ENCODE data around the gene MTUS2. TPM values are rescaled to one million over a fixed set of nuclear protein-coding genes. Genes with fewer than 3 reads are reported as not detected.

Gene MTUS2
- total RNA-seq, 1 experiment from 2014 or later: 0.35 TPM

DNA sequence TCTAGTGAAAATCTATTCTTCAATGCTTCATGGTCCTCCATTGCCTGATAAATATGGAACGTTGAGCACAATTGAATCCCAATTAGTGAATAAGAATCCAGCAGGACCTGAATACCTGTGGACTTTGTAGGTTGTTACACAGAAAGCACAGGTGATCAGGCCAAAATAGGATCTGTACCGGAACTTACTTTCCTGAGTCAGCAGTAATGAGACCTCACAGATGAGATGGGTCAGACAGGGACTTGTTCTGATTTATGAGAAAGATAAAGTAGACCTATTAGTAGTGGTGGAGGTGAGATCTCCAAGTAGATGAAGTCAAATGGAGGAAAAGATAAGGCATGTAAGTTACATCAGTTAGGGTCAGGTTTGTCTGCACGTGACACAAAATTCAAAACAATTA is 351.1 kb downstream of the MTUS2 start:
- Mint-ChIP-seq H3K4me1 (no peaks in the 10 kb centered on the region), H3K36me3 (ENCODE audit: insufficient read depth in 1 of 3, low read depth in 3 of 3) (peaks cover 0 to 2% (median 0%) of the 10 kb centered on the region in 3 experiments; a peak in 1 of 7 replicates), H3K27me3 (ENCODE audit: low read depth) (peaks cover 2% of the 10 kb centered on the region; the same call in 1 of the 2 replicates), H3K9me3 (no peaks in the 10 kb centered on the region), H3K4me3 (no peak overlapping the region), H3K27ac (no peak overlapping the region)
- Histone ChIP-seq H3K27ac (ENCODE audit: insufficient read length, low read depth, low read length) (no peak overlapping the region), H3K56ac (ENCODE audit: insufficient read length, low read depth, low read length) (no peak overlapping the region), H3K4me1 (ENCODE audit: insufficient read depth, low read length) (no peaks in the 10 kb centered on the region), H3K79me2 (ENCODE audit: insufficient read depth, low read length) (no peaks in the 10 kb centered on the region), H3K9me3 (ENCODE audit: control insufficient read depth, low read depth, low read length) (no peaks in the 10 kb centered on the region), H4K5ac (ENCODE audit: insufficient read length, low read depth, low read length) (no peak overlapping the region), H3K9ac (ENCODE audit: extremely low read depth, insufficient read length, low read length) (no peak overlapping the region), H3K23me2 (ENCODE audit: insufficient read length, low read depth, low read length, poor library complexity, severe bottlenecking) (no peaks in the 10 kb centered on the region), H4K20me1 (ENCODE audit: control insufficient read depth, insufficient read depth, insufficient read length) (no peaks in the 10 kb centered on the region), H2BK5ac (ENCODE audit: insufficient read length, low read length) (no peak overlapping the region), H3K27me3 (ENCODE audit: insufficient read depth, low read length) (no peaks in the 10 kb centered on the region), H3K79me1 (ENCODE audit: insufficient read depth, low read depth, low read length, poor library complexity, severe bottlenecking) (no peaks in the 10 kb centered on the region), H4K91ac (ENCODE audit: insufficient read length, low read depth, low read length) (no peak overlapping the region), H2BK120ac (ENCODE audit: low read depth, low read length, poor library complexity, severe bottlenecking) (no peak overlapping the region), H3K4ac (ENCODE audit: low read depth, low read length) (no peak overlapping the region), H4K8ac (replicated peaks; ENCODE audit: insufficient read length, low read depth, low read length) (no peak overlapping the region), H3K4me2 (ENCODE audit: insufficient read depth, insufficient read length, low read length) (no peak overlapping the region), H2AK5ac (ENCODE audit: insufficient read length, low read length) (no peak overlapping the region), H3K23ac (ENCODE audit: insufficient read length, low read depth, low read length) (no peak overlapping the region), H2AFZ (ENCODE audit: low read length) (no peak overlapping the region), H2BK12ac (ENCODE audit: insufficient read length, low read depth, low read length) (no peak overlapping the region), H2BK20ac (ENCODE audit: low read depth, low read length, poor library complexity, severe bottlenecking) (no peak overlapping the region), H2BK15ac (ENCODE audit: low read depth, low read length) (no peak overlapping the region), H3T11ph (ENCODE audit: low read length) (no peak overlapping the region), H3K18ac (ENCODE audit: insufficient read length, low read depth, low read length) (no peak overlapping the region), H3K14ac (ENCODE audit: insufficient read depth, low read length) (no peak overlapping the region)
- no CpG with 5 or more reads among the region's 3 CpGs for WGBS (ENCODE audit: extremely low coverage, insufficient read length, low lambda C conversion rate)
- no peak for DNase-seq
- TF ChIP-seq, protein P1, sequence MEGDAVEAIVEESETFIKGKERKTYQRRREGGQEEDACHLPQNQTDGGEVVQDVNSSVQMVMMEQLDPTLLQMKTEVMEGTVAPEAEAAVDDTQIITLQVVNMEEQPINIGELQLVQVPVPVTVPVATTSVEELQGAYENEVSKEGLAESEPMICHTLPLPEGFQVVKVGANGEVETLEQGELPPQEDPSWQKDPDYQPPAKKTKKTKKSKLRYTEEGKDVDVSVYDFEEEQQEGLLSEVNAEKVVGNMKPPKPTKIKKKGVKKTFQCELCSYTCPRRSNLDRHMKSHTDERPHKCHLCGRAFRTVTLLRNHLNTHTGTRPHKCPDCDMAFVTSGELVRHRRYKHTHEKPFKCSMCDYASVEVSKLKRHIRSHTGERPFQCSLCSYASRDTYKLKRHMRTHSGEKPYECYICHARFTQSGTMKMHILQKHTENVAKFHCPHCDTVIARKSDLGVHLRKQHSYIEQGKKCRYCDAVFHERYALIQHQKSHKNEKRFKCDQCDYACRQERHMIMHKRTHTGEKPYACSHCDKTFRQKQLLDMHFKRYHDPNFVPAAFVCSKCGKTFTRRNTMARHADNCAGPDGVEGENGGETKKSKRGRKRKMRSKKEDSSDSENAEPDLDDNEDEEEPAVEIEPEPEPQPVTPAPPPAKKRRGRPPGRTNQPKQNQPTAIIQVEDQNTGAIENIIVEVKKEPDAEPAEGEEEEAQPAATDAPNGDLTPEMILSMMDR (conservative IDR thresholded peaks at IDR 0.05): no peak

Measured in H9 (cell line).